Measurements from ENCODE around the gene SLC4A4.

SLC4A4 gene

DNA sequence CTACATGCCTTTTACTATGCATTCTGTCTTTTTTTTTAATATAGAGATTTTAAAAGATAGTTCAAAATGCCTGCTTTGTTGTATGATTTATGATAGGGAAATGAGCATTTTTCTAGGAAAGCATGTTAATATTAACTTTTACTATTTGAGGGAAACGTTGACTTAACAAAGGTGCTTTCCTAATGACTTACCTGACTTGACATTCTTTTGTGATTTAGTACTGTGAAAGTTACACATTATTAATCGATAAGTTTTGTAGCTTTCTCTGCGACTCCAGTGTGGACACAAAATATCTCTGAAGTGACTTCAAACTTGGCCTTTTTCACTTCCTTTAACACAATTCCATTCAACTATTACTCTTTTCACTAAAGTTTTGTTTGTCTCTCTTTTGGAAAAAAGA lies 260.8 kb downstream of the SLC4A4 start:
- no peak for DNase-seq (ENCODE audit: low read depth)

DNA sequence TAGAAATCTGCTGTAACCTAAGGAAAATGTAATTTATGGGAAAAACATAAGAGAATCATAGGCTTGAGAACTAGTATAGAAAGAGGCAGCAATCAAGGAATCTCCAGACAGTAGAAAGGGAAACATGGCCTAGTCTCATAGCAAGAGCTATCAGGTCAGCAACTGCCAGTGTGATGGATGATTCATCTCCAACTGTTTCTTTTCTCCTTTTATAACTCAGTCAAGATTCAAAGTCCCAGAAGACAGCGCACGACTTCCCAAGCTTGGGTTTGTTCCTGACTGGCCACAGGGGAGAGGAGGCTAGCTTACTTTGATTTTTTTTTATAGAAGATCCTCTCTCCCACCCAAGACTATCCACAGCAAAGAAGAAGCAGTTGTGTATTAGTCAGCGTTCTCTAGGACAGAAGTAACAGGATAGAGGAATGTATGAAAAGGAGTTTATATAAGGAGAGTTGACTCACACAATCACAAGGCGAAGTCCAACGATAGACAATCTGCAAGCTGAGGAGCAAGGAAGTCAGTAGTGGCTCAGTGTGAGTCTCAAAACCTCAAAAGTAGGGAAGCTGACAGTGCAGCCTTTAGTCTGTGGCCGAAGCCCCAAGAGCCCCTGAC lies 263.6 kb downstream of the SLC4A4 start:
- peak; percentile 81 for DNase-seq (ENCODE audit: low read depth)

DNA sequence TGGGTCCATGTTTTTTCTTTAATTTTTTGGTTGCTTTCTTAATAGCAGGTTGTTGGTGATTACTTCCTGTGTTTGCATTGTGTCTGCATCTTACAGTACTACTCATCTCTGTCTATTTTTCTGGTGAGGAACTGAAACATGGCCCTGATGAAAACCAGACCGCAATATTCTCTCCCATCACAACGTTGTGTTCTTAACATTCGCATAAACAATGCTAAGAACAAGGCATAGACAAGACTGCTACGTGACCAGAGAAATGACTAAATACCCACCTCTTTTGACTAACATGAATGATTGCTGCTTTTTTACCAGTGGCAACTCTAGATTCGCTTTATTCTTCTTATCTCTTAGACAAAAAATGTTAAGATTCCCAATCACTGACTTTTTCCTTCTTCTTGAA lies 266.0 kb downstream of the SLC4A4 start:
- no peak for DNase-seq (ENCODE audit: low read depth)

GRCh38 chr4:71607109-71607508 lies 268.3 kb downstream of the SLC4A4 start:
- no peak for DNase-seq (ENCODE audit: low read depth)

DNA sequence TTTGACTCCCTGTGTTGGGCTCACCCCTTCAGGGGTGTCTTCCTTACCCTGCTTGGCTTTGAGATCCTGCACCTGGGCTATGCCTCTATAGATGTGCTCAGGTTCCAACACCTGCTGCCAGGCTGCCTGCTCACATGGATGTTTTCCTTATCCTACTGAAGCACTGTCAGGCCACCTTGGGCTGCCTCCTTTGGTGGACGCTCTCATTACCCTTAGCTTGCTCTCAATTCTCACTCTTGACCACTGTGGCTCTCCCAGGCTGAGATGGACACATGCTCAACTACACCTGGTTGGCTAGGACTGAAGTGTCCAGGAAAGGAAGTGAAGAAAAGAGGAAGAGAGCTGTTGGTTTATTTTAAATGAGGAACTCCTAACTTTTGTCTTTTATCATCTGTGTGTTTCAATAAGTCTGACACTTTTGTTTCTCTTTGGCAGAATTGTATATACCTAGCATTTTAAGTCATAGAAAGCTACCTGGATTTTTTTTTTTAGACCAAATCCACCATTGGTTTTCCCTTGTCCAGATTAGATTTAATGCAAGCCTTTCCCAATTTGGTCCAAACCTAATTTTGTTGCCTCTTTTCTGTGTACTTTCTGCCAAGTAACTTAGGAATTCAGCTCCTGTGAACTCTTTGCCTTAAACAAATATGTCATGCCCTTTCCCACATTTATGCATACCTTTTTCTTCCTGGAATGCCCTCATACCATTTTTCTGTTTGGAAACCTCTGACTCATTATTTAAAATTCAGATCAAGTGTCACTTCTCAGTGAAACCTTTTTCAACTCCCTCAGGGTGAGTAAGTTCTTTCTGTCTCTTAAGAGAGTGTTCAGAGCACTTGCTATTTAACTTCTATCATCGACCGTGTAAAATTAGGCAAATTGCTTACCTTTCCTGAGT lies 269.2 kb downstream of the SLC4A4 start:
- peak; percentile 76 for DNase-seq (ENCODE audit: low read depth)

DNA sequence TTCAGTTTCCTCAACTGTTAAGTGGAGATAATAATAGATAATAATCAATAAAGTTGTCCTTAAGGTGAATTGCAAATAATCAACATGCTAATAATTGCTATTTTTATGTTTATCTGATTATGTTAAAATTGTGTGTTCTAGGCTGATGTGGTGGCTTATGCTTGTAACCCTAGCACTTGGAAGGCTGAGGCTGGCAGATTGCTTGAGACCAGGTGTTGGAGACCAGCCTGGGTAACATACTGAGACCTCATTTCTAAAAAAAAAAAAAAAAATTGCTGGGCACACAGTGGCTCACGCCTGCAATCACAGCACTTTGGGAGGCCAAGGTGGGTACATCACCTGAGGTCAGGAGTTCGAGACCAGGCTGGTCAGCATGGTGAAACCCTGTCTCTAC lies 269.9 kb downstream of the SLC4A4 start:
- DNase-seq (ENCODE audit: low read depth), result no peak

DNA sequence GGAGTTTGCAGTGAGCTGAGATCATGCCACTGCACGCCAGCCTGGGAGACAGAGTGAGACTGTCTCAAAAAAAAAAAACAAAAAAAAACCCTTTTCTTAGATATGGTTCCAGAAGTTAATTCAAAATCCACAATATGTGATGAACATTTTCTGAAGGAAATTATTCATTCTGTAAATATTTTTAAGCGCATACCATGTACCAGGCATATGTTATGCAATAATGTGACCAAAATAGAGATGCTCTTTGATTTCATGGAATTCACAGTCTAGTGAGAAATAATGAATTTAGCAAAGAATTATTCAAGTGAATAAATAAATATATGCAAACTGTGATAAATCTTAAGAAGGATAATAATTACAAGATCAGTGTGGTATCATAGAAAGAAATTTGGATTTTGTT lies 270.3 kb downstream of the SLC4A4 start:
- DNase-seq (ENCODE audit: low read depth), result peak; percentile 38

GRCh38 chr4:71609651-71610050 lies 270.8 kb downstream of the SLC4A4 start:
- DNase-seq (ENCODE audit: low read depth), result peak; percentile 15

DNA sequence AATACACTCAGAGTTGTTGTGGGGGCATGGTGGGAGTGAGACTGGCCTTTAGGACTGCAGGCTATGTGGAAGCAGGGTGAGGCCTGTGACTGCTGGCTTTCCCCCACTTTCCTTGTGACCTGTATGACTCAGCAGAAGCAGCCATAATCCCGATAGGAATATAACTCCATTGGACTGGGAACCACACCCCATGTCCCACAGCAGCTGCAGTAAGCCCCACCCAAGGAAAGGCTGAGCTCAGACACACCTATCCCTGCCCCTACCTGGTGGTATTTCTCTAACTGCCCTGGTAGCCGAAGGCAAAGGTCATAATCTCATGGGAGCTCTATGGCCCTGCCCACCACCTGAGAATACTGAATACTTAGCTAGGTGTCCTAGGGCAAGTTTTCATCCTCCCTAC lies 275.8 kb downstream of the SLC4A4 start:
- DNase-seq (ENCODE audit: low read depth), result no peak

GRCh38 chr4:71616168-71616811 lies 277.5 kb downstream of the SLC4A4 start:
- no peak for DNase-seq (ENCODE audit: low read depth)
